ENCODE data around the gene ASPM. TPM values are rescaled to one million over a fixed set of nuclear protein-coding genes. Genes with fewer than 3 reads are reported as not detected.

Gene ASPM
- polyA plus RNA-seq, 3 donors, result 0.01 to 0.08 (median 0.05) TPM

- H3K4me1 Mint-ChIP-seq, result peaks cover 16% of the 10 kb centered on the region
- peaks cover 0 to 5% (median 0%) of the 10 kb centered on the region in 7 donors for H3K9me3 Mint-ChIP-seq
These were observed 2.9 kb upstream of the ASPM start for GRCh38 chr1:197149340-197149739.

GRCh38 chr1:197145446-197146024, 934 bp downstream of the ASPM start:
- H3K4me3 ChIP-seq (replicated peaks in 1 of 3; ENCODE audit: low read depth in 2 of 3, low read length in 3 of 3), result peak overlapping the region; percentile 59 to 98 (median 90)
- peaks cover 0 to 2% (median 0%) of the 10 kb centered on the region in 7 donors for H3K9me3 Mint-ChIP-seq
- peak overlapping the region; percentile 94 for H2AFZ ChIP-seq (ENCODE audit: insufficient read depth, low read depth, low read length, poor library complexity, severe bottlenecking)
- H3K4me2 ChIP-seq (replicated peaks; ENCODE audit: extremely low read depth, low read length, poor library complexity, severe bottlenecking), result peak overlapping the region; percentile 95
- DNase-seq, result no peak
- no peaks in the 10 kb centered on the region for H4K20me1 ChIP-seq (ENCODE audit: insufficient read depth, low read length)
- H3K4me3 Mint-ChIP-seq, result peak overlapping the region; percentile 90 to 95
- no peaks in the 10 kb centered on the region for H3K27me3 ChIP-seq (ENCODE audit: control insufficient read depth in 2 of 2, insufficient read depth in 2 of 2, low read length in 2 of 2)
- H3K79me2 ChIP-seq (ENCODE audit: insufficient read depth, low read length), result peaks cover 59% of the 10 kb centered on the region
- H3K27me3 Mint-ChIP-seq (ENCODE audit: low read depth in 3 of 3), result no peaks in the 10 kb centered on the region
- H3K4me1 ChIP-seq (ENCODE audit: control insufficient read depth in 1 of 2, insufficient read depth in 2 of 2, low read length in 2 of 2), result peaks cover 11 to 46% of the 10 kb centered on the region in 2 donors
- peaks cover 40% of the 10 kb centered on the region for H3K4me1 Mint-ChIP-seq
- no peaks in the 10 kb centered on the region for H3K9me3 ChIP-seq (replicated peaks in 1 of 2; ENCODE audit: control insufficient read depth in 1 of 2, insufficient read depth in 1 of 2, low read length in 2 of 2)
- intact Hi-C loops (cut with micrococcal nuclease), result no loop called here
- WGBS (ENCODE audit: insufficient coverage), result no CpG with 5 or more reads among the region's 11 CpGs
- H3K9ac ChIP-seq (ENCODE audit: insufficient read depth, low read length, poor library complexity, severe bottlenecking), result peak overlapping the region; percentile 63
- H3K36me3 Mint-ChIP-seq, result no peaks in the 10 kb centered on the region
- peak overlapping the region in 3 of 7 donors; percentile 26 to 93 (median 75) for H3K27ac Mint-ChIP-seq
- peak overlapping the region in 1 of 2 donors; percentile 18 for H3K27ac ChIP-seq (ENCODE audit: low read depth in 1 of 2, low read length in 2 of 2)
- H3K36me3 ChIP-seq (replicated peaks in 1 of 2; ENCODE audit: control insufficient read depth in 1 of 2, insufficient read depth in 2 of 2, low read length in 2 of 2), result no peaks in the 10 kb centered on the region
- TF ChIP-seq CTCF (IDR thresholded peaks at IDR 0.05), result no peak

More at GRCh38 chr1:197149340-197149739, 2.9 kb upstream of the ASPM start:
- Histone ChIP-seq H3K79me2 (ENCODE audit: insufficient read depth, low read length) (peaks cover 21% of the 10 kb centered on the region), H3K4me1 (ENCODE audit: control insufficient read depth in 1 of 2, insufficient read depth in 2 of 2, low read length in 2 of 2) (peaks cover 11 to 23% of the 10 kb centered on the region in 2 donors), H3K27me3 (ENCODE audit: control insufficient read depth in 2 of 2, insufficient read depth in 2 of 2, low read length in 2 of 2) (no peaks in the 10 kb centered on the region), H2AFZ (ENCODE audit: insufficient read depth, low read depth, low read length, poor library complexity, severe bottlenecking) (no peak overlapping the region), H3K27ac (ENCODE audit: low read depth in 1 of 2, low read length in 2 of 2) (no peak overlapping the region), H3K9ac (ENCODE audit: insufficient read depth, low read length, poor library complexity, severe bottlenecking) (no peak overlapping the region), H3K4me2 (replicated peaks; ENCODE audit: extremely low read depth, low read length, poor library complexity, severe bottlenecking) (no peak overlapping the region), H3K9me3 (replicated peaks in 1 of 2; ENCODE audit: control insufficient read depth in 1 of 2, insufficient read depth in 1 of 2, low read length in 2 of 2) (no peaks in the 10 kb centered on the region), H3K4me3 (replicated peaks in 1 of 3; ENCODE audit: low read depth in 2 of 3, low read length in 3 of 3) (no peak overlapping the region), H4K20me1 (ENCODE audit: insufficient read depth, low read length) (no peaks in the 10 kb centered on the region), H3K36me3 (replicated peaks in 1 of 2; ENCODE audit: control insufficient read depth in 1 of 2, insufficient read depth in 2 of 2, low read length in 2 of 2) (no peaks in the 10 kb centered on the region)
- no peak overlapping the region for H3K4me3 Mint-ChIP-seq
- H3K27me3 Mint-ChIP-seq (ENCODE audit: low read depth in 3 of 3), result no peaks in the 10 kb centered on the region
- no peak for TF ChIP-seq CTCF (IDR thresholded peaks at IDR 0.05)
- H3K36me3 Mint-ChIP-seq, result no peaks in the 10 kb centered on the region
- DNase-seq, result no peak
- 100% methylated on average over 1 of the region's 2 CpGs for WGBS (ENCODE audit: insufficient coverage)
- H3K27ac Mint-ChIP-seq, result peak overlapping the region in 1 of 7 donors; percentile 10
- intact Hi-C loops (cut with micrococcal nuclease), result no loop called here
